ENCODE data around the gene FSTL3. TPM values are rescaled to one million over a fixed set of nuclear protein-coding genes. Genes with fewer than 3 reads are reported as not detected.
"Not testable (repeated sequence)": the region's sequence is repeated elsewhere in the genome, so short reads cannot be mapped to it uniquely, and the experiment has no call there.

The FSTL3 gene
- polyA plus RNA-seq, 4 donors = 17.2 to 19.7 (median 19.4) TPM

DNA sequence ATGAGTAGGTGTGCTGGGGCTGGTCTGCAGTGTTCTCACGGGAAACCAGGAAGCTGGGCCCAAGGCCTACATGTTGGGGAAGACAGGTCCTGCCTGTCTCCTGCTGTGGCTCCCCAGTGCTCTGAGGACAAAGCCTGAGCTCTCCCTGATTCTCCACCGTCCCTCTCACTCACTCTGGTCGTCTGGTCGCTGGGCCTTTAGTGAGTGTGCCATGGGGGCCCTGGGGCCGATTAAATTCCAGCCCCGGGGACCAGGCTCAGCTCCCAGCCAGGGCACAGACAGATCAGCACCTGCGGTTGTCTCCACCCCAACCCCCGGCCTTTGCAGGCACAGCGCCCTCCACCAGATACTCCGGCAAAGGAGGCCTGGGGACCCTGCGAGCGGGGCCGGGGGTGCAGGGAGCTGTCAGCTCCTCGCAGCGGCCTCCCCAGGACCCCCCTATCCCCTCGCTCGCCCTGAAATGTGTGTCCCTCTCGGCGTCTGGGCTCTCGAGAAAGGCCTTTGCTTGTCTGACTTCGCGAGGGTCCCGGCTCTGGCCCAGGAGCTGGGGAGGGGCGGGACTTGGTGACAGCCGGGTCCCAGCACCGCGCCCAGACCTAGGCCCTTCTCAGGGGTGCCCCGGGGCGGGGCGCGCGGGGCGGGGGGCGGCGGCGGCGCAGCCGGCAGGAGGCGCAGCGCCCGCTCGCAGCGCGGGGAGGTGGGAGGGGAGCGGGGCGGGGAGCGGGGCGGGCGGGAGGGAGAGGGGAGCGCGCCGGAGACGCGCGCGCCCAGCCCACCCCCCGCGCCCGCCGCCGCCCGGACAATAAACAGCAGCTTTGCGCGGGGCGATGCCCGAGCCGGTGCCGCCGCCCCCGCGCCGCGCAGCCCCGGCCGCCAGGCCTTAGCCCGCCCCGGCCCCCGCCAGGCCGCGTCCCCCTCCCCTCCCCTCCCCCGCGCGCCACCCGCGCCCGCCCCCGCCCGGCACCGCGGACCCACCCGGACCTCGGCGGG, 32.3 kb downstream of the FSTL3 start, which contains the start of gene PALM:
TSS of gene PALM (plus strand) at position 782 of the 990 bp plus-strand sequence. CDS start 212 bp downstream, outside the sequence.
- DNase-seq (ENCODE audit: low read depth in 4 of 4, low spot score in 2 of 4) = no peak

DNA sequence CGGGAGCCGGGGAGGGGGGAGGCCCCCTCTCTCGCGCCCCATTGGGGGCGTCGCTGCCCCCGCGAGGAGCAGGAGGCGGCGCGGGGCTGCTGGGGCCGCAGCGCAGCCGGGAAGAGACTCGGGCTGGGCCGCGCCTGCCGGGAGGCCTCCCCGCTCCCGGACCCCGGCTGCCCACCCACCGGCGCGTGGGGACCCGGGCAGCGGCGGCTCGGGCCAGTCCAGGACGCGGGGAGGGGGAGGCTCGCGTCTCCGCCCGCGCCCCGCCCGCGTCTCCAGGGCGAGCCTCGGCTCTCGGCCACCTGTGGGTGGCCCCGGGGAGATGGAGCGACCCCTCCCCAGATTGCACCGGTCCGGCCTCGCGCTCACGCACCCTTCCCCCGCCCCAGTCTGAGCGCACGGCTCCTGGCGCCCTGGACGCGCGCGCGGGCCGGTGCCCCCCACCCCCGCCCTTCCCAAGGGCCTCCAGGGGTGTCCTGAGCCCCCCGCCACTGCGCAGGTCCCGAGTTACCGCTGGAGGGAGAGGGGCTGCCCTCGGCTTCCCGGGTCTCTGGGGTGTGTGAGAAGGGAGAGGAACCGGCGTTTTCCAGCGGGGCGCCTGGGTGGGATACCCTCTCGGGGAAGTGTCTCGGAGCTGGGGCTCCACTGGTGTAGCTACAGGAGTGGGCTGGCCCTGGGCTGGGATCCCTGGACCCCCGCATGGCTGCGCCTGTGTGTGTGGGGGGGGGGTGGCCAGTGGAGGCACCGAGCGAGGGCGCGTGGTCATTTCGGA, 33.2 kb downstream of the FSTL3 start:
- no peak for DNase-seq (ENCODE audit: low read depth in 4 of 4, low spot score in 2 of 4)

DNA sequence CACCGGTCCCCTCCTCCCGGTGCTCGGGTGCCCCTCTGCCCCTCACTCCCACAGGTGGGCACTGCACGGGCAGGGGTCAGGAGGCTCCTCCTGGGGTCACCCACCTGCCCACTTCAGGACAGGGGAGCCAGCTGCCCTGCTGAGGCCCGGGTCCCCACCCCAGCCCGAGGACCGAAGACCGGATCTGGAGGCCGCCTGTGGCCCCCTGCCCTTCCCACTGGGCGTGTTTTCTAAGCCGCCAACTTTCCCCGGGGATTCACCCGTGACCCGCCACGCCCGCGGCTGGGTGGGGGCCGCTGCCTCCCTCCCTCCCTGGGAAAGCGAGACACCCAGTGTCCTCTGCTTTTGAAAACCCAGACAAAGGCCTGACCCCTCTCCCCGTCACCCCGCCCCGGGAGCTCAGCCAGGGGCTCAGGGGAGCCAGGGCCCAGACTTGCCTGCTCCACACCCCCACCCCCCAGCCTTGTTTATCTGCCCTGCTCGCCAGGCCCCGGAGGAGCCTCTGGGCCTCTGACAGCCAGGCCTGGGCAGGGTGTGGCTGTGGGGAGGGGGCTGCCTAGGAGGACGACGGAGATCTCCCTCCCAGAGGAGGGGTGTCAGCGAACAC, 33.9 kb downstream of the FSTL3 start:
- DNase-seq (ENCODE audit: low read depth in 4 of 4, low spot score in 2 of 4) = no peak

DNA sequence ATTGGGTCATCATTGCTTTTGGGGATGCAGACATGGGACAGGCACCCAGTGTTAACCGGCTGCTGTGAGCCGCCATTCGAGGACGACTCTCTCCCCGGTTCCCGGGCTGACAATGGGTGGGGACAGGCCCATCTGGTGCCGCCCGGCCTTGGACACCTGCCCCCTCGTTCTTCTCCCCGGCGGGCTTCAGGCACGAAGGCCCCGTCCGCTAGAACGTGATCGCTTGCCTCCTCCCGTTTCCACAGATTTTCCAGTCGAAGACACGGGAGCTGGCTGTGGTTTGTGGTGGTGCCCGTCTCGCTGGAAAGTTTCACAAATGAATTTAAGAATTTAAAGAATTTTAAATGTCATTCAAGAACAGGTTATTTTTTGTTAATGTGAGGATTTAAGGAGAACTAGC, 34.6 kb downstream of the FSTL3 start:
- DNase-seq (ENCODE audit: low read depth in 4 of 4, low spot score in 2 of 4) = no peak

DNA sequence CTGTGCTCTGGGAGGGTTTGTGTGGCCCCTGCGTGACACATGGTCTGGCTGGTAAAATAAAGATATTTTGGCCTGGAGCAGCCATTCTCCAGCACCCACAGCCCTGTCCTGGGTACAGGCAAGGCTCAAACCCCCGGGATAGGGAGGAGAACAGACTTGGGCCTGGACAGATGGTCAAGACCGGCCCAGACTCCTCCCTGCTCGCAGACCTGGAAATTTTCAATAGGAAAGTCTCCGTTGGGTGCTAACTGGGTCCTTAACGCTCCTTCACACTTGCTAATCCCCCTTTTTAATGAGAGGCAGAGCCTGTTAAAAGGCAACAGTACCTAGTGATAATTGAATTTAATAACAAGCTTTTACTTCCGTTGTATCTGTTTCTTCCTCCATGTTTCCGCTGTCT, 35.1 kb downstream of the FSTL3 start:
- DNase-seq (ENCODE audit: low read depth in 4 of 4, low spot score in 2 of 4) = no peak

DNA sequence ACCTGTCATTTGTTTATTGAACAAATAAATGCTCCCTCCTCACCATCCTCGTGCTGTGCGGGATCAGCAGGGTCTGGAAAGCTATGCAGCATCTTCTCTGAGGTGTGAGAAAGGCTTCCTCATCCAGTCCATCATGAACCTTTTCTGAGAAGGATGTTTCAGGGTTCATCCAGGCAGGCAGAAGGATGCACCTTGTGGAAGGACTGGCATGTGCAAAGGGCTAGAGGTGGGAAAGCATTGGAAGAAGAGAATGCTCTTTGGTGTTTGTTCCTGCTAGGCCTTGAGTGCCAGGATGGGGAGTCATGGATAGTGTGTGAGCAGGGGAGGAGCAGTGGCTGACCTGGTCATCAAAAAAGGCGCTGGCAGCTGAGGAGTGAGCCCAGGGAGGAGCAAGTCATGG, 39.2 kb downstream of the FSTL3 start:
- no peak for DNase-seq (ENCODE audit: low read depth in 4 of 4, low spot score in 2 of 4)

DNA sequence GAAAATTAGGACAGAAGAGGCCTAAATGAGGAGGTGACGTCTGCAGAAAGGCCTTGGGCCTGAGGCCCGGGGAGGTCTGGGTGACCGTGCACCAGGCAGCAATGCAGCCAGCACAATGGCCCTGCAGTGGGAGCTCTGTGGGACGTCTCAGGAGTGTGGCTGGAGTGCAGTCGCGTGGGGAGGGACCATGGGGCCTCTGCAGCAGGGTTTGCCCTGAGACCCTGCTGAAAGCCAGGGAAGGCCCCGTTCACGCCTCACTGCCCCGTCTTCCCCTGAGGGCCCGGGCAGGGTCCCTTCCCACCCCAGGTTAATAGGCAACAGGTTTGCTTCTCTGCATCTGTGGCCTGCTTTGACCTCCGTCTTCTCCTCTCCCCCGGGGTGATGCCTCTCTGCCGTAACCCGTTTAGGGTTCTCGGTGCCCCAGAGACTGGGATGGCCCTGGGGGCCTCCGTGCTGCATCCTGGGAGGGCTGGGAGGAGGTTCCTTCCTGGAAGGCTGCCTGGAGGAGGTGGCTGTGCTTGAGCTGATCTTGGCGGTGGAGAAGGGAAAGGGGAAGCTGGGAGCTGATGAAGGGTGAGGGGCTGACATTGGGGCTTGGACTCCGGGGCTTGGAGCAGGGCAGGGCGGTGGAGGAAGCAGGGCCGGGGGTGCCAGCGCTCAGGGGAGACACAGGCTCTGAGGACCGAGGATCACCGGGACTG, 42.2 kb downstream of the FSTL3 start:
- DNase-seq (ENCODE audit: low read depth in 4 of 4, low spot score in 2 of 4) = no peak

DNA sequence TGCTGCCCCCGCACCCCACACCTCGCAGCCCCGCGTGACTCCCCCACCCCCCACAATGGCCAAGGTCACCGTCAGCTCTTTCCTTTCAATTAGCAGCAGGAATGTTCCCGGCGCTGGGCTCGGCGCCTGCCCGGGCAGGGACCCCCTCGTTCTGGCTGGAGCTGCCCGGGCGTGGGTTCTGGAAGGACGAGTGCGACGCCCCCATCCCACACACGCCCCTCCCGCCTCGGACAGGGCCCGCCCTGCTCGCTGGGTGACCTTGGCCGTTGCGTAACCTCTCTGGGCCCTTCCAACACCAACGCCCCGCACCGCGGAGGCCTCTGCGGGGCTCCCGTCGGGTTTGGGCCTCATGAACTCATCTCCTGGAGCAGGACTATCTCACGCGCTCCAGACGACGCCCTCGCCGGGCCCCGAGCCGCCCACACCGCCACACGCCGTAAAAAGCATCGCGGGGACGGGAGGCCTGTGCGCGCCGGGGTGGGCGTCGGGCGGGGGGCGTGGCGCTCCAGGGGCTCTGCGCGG, 42.9 kb downstream of the FSTL3 start:
- DNase-seq (ENCODE audit: low read depth in 4 of 4, low spot score in 2 of 4) = no peak

DNA sequence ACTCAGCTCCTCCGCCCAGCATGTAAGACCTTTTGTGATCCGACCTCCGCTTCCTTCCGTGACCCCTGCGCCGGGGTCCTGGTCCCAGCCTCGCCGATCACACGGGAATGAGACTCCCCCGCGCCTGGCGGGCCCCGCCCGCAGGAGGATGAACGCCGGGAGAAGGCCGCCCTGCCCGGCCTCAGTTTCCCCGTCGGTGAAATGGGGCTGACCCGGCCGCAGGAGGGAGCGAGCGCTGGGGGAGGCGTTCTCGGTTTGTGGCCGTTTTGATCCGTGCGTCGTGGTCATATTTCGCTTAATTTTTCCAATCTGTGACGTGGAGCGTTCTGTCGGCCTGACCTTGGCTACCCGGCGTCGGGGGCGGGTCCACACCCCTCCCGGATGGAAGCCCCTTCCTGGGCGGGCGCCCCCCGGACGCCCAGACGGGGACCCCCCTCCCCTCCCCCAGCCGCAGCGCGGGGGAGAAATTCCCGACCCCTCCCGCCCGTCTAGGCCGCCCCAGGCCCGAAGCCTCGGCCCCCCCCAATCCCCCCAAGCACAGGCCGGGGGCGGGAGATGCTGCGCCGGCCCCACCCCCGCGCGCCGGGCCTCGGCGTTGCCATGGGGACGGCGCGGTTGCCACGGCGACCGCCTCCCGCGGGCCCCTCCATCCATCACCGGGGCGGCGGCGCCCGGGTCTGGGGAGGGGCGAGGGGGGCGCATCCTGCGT, 43.6 kb downstream of the FSTL3 start:
- DNase-seq (ENCODE audit: low read depth in 4 of 4, low spot score in 2 of 4) = no peak

DNA sequence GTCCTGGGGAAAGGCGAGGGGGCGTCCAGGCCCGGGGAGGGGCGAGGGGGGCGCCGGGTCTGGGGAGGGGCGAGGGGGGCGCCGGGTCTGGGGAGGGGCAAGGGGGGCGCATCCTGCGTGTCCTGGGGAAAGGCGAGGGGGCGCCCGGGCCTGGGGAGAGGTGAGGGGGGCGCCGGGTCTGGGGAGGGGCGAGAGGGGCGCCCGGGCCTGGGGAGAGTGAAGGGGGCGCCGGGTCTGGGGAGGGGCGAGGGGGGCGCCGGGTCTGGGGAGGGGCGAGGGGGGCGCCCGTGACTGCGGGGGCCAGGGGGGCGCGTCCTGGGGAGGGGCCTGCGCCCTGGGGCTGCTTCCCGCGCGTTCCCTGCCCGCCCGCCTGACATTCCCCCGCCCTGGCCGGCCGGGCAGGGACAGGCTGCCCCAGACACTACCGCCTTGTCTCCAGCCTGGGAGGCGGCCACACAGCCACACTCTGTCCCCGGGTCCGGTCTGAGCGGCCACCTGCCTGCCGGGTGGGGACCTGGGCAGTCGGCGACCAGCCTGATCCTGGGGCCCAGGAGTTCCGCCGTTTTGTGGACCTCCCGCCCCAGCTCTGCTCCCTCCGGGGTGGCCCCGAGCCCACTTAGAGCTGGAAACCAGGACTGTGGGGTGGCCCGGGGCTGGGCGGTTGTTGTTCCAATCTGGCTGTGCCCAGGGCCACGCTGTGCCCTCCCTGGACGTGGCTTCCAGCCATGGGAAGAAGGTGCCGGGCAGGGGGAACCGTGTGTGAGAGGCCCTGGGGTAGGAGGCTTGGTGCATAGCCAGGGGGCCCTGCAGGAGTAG, 44.4 kb downstream of the FSTL3 start:
- no peak for DNase-seq (ENCODE audit: low read depth in 4 of 4, low spot score in 2 of 4)

DNA sequence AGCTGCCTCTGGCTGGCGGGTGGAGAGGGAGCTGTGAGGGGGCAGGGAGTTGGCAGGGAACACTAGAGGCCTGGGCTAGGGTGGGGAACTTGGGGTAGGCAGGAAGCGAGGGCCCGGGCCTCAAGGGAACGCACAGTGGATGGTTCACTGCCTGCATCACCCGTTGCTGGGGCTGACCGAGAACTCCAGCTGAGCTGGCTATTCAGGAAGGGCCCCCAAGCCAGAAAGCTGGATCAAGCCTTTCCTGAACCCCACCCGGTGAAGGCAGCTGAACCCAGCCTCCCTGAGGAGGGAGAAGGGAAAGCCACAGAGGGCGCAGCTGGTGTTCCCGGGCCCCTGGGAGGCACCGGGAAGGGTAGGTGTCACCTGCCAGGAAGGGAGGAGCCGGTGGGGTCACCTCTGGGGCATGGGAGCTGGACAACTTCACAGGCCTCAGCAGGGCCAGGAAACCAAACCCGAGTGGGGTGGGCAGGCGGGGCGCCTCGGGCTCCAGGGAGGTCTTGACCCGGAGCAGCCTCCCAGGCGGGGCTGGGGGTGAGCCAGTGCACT, 46.4 kb downstream of the FSTL3 start:
- DNase-seq (ENCODE audit: low read depth in 4 of 4, low spot score in 2 of 4) = no peak

DNA sequence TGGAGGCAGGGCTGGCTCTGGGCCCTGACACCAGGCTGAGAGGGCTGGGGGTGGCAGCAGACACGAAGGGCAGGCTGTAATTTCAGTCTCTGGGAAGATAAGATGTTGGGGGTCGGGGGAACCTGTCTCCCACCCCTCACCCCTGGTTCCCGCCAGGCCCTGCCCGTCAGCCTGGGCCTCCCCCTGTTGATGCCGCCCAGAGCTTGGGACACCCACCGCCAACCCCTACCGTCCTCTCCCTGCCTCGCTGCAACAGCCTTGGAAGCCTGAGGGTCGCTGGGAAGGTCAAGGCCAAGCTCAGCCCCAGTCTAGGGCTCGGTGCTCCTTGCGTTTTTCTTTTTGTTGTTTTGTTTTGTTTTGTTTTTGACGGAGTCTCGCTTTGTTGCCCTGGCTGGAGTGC, 47.1 kb downstream of the FSTL3 start:
- DNase-seq (ENCODE audit: low read depth in 4 of 4, low spot score in 2 of 4) = no peak

DNA sequence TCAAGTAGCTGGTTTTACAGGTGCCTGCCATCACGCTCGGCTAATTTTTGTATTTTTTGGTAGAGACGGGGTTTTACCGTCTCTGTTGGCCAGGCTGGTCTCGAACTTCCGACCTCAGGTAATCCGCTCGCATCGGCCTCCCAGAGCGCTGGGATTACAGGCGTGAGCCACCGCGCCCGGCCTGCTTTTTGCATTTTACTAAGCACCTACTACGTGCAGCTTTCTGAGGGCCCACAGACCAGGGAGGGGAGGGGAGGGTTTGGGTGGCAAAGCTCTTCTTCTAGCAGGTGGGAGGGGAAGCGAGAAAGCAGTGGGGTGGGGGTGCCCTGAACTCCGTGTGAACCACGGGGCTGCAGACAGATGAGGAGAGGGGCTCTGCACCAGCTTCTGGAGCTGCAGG, 47.5 kb downstream of the FSTL3 start:
- no peak for DNase-seq (ENCODE audit: low read depth in 4 of 4, low spot score in 2 of 4)

DNA sequence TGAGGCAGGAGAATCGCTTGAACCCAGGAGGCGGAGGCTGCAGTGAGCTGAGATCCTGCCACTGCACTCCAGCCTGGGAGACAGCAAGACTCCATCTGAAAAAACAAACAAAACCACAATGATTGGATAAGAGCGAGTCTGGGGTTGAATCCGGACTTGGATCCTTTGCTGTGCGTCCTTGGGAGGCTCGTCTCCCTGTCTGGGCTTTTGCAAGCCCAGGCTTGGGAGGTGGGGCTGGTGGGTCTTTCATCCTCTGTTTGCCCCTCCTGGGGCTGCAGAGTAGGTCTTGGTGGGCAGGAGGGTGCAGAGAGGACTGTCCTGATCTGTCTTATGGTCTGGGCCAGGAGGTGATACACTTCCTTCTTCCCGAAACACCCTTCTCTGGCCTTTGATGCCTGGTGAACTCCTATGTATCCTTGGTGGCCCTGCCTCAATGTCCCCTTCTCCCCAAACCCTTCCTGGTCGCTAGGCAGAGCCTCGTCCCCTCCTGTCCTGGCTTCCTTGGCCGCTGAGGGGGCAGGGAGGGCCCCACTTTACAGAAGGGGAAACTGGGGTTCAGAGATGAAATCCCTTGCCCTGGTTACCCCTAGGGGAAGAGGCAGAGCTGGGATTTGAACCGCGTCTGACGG, 49.4 kb downstream of the FSTL3 start:
- no peak for DNase-seq (ENCODE audit: low read depth in 4 of 4, low spot score in 2 of 4)

DNA sequence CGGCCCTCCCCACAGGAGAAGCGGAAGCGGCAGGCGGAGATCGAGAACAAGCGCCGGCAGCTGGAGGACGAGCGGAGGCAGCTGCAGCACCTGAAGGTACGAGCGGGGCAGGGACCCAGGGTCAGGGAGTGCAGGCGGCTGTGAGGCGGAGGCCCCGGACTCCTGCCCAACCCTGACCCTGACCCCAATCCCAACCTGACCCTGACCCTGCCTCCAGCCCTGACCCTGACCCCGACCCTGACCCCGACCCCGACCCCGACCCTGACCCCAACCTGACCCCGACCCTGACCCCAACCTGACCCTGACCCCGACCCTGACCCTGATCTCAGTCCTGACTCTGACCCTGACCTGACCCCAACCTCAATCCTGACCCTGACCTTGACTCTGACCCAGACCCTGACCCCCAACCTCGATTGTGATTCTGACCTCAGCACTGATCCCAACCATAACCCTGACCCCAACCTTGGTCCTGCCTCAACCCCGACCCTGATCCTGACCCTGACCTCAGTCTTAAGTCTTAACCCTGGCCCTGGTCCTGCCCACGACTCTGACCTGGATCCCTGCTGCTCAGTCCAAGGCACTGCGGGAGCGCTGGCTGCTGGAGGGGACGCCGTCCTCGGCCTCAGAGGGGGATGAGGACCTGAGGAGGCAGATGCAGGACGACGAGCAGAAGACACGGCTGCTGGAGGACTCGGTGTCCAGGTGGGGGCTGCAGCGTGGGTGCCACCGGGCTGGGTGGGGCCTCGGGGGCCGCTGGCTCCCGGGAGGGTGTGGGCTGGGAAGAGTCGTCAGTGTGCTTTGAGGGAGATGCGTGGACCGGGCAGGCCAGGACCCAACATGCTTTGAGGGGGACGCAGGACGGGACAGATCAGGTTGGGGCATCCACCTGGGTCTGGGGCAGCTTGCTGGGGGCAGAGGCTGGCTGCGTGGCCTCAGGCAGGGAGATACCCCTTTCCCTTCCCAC, 51.1 kb downstream of the FSTL3 start:
- no peak for DNase-seq (ENCODE audit: low read depth in 4 of 4, low spot score in 2 of 4)

DNA sequence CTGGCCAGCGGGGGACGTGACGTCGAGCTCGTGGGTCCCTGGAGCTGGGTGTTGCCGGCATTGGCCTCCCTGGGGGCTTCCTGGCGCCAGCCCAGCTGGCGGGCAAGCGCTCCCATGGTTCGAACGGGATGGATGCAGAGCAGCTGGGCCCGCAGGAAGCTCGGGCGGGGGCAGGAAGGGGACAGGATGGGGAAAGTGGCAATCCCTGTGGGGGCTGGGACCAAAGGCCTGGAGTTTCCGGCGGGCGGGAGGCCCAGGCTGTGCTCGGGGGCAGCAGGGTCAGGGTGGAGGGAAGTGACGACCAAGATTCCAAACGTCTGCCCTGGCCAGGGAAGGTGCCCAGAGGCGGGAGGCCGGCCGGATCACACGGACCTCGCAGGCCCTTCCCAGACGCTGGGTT, 51.8 kb downstream of the FSTL3 start:
- DNase-seq (ENCODE audit: low read depth in 4 of 4, low spot score in 2 of 4) = no peak

DNA sequence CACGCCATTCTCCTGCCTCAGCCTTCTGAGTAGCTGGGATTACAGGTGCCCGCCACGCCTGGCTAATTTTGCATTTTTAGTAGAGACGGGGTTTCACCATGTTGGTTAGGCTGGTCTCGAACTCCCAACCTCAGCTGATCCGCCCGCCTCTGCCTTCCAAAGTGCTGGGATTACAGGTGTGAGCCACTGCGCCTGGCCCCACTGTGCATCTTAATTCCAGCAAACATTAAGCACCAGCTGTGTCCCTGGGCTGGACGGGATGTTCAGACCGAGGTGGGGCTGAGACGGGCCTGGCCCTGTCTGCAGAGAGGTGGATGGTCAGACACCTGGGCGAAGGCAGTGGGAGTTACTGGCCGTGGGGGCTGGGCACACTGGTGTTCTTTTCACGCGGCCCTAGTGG, 53.4 kb downstream of the FSTL3 start:
- not testable (repeated sequence) for DNase-seq (ENCODE audit: low read depth in 4 of 4, low spot score in 2 of 4)
